Activated T-cell treated with anti-CD3 and anti-CD28 coated beads for 48 hours (primary cell): ENCODE measurements around the gene MROH2A.

Experiments used
- DNase-seq: peaks from one replicate; pipeline ENCODE4 v3.0.0-alpha.2; 2020; ENCODE audit warnings: low read depth

MROH2A gene

DNA sequence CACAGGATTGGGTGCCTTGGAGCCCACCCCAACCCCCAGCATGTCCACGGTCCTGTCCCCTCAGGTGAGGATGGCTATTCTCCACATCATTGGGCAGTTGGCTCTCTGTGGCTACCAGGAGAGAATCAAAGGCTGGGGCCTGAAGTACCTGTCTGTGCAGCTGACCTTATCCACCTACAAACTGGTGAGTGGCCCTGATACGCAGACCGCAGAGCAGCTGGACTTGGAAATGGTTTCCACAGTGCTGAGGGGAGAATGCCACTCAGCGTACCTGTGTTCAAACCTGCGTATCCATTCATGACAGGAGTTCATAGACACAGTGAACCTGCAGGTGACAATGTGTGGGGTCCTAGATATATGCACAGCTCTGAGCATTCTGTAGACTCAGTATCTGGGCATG lies 21.6 kb downstream of the MROH2A start:
- DNase-seq: no peak

DNA sequence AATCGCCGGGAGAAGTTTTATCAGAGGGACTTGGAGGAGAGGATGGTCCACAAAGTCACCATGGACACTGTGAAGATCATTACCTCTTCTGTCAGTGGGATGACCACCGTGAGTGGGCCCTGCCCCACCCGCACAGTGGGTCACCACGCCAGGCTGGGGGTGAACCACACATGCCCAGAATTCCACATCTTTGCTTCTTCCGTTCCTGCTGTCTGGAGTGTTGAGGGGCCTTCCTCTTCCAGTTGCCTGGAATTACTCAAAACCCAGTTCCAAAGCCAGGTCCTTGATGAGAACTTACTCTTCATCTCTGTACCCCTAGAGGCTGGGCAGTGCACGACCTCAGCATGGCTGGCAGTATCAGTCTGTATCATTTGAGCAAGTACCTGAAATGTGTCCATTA lies 22.1 kb downstream of the MROH2A start:
- DNase-seq: no peak

DNA sequence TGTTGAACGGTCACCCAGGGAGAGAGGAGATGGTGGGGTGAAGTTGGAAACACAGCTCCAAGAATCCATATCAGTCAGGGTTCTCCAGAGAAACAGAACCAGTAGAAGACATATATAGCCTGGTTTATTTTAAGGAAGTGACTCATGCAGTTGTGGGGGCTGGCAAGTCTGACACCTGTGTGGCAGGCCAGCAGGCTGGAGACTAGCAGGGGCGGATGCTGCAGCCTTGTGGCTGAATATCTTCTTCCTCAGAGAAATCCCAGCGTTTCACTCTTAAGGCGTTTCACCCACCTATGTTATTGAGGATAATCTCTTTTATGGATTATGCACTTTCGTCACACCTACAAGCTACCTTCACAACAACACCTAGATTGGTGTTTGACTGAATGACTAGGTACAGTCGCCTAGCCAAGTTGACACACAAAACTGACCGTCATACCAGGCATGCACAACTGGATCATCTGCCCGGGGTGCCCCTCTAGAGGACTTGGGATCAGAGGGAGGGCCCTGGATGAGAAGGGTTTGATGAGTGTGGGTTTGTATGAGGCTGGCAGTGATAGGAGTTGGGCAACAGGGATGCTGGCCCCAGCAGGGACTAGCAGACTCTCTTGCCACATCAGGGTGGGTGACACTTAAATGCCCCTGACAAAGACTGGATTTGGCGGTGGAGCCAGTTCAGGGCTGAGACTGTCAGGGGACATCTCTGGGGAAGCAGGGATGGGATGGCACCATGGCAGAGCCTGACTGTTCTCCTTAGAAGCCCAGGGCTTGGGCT lies 23.4 kb downstream of the MROH2A start:
- DNase-seq: no peak

GRCh38 chr2:233802132-233802815 lies 24.1 kb downstream of the MROH2A start:
- no peak for DNase-seq

GRCh38 chr2:233803292-233803911 lies 25.3 kb downstream of the MROH2A start:
- DNase-seq: no peak

GRCh38 chr2:233803994-233804393 lies 25.9 kb downstream of the MROH2A start:
- no peak for DNase-seq

GRCh38 chr2:233807215-233807865 lies 29.2 kb downstream of the MROH2A start:
- DNase-seq: no peak

DNA sequence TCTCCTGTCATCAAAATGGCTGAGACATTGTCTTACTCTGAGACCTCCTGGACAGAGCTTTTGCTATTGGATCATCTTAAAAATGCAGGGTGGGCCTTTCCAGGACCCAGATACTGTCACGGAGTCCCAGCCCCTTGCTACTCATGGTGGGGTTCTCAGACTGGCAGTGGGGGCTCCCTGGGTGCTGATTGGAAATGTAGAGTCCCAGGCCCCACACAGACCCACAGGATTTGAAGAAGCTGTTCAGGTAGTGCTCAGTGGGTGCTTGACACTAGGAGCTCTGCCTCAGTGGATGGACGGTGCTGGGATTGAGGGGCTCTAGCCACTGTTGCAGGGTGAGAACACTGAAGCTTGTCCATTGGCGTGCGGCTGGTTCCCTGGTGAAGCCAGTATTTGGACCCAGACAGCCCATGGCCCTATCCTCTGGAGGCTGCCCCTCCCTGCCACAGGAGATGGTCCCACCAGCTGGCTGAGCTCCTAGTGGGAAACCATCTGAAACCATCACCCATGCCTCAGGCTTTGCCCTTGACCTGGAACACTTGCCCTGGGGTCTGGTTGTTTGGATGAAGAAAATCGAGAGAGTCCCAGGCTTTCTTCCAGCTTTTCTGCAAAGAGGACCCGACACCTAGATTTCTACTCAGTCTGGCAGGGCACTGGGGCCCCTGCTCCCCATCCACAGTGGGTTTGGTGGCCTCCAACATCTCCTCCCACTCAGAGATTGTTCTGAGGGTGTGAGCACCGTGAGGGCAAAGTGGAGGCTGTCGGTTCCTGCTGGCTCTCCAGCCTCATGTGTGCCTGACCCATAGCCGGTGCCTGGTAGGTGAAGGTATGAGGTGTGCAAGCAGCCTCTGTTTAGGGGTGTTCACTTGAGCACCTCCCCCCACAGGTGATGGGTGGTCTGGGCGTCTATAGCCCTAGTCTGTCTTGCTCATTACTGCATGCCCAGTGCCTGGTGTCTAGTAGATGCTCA lies 30.1 kb downstream of the MROH2A start:
- DNase-seq: no peak

DNA sequence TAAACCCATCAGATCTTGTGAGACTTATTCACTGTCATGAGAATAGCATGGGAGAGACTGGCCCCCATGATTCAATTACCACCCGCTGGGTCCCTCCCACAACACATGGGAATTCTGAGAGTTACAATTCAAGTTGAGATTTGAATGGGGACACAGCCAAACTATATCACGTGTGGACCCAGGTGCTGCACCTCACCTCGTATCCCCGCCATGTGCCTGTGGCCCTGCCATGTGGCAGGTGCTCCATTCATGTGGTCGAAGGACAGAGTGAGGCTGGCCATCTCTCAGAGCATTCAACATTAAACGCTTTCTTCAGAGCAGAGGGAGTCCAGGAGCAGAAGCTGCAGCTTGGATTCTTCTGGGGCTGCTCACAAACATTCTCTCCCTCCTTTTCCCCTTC lies 32.3 kb downstream of the MROH2A start:
- DNase-seq: no peak

GRCh38 chr2:233811087-233811486 lies 33.0 kb downstream of the MROH2A start:
- no peak for DNase-seq

GRCh38 chr2:233811732-233812131 lies 33.6 kb downstream of the MROH2A start:
- no peak for DNase-seq

DNA sequence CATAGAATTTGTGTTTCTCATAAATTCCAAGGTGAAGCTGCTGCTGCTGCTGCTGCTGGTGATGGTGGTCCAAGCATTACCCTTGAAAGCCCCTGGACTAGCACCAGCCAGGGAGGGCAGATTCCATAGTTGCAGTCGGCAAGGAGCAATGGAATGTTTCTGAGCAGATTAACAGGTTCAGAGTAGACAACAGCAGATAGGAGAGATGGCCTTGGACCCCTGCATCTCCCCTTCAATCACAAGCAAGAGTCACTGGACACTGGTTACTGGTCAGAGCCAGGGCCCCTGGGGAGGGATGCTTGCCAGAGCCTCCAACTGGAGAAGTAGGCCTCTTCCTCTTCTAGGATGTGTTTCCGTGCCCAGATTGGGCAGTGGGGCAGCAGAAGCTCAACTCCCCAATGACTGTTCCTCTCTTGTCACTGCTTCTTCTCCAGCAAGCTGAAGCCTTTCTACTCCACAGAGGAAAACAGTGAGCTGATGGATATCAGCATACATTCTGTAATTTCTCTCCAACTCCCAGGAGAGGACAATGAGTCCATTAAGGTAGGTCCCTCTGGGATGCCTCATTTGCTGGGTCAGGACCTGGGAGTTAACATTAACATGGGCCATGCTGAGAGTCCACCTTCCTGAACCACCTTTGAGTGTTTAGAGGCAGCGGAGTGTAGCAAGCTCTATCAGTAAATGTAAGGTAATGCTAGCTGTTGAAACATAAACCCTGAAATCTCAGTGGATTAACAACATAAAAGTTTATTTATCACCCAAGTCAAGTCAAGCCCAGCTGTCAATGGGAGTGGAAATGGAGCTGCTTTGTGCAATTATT lies 35.3 kb downstream of the MROH2A start:
- no peak for DNase-seq

- no peak for DNase-seq
These were observed 36.1 kb downstream of the MROH2A start for GRCh38 chr2:233814056-233814835.

DNA sequence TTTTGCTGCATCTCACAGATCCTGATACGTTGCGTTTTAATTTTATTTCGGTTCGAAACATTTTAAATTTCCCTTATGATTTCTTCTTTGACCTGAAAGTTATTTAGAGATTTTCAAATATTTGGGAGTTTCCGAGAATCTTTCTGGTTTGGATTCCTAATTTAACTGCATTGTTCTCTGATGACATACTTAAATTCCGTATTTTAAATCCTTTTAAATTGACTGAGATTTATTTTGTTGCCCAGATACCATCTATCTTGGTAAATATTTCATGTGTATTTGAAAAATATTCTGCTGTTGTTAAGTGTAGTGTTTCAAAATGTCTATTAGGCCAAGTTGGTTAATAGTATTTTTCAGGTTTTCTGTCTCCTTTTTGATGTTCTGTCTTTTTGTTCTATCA lies 37.7 kb downstream of the MROH2A start:
- no peak for DNase-seq

- no peak for DNase-seq
These were observed 38.2 kb downstream of the MROH2A start for GRCh38 chr2:233816334-233816733.

- DNase-seq: no peak
These were observed 38.6 kb downstream of the MROH2A start for GRCh38 chr2:233816771-233817170.

GRCh38 chr2:233817361-233817911 lies 39.3 kb downstream of the MROH2A start:
- DNase-seq: no peak

- no peak for DNase-seq
These were observed 40.0 kb downstream of the MROH2A start for GRCh38 chr2:233817995-233818638.
